Measurements from ENCODE around the gene EFCAB9. TPM values are rescaled to one million over a fixed set of nuclear protein-coding genes. Genes with fewer than 3 reads are reported as not detected.

Gene EFCAB9
- total and polyA plus RNA-seq, 2 of the 13 experiments (the other 11 are each of a cell fraction or from before 2014, with no cell fraction given), result not detected

DNA sequence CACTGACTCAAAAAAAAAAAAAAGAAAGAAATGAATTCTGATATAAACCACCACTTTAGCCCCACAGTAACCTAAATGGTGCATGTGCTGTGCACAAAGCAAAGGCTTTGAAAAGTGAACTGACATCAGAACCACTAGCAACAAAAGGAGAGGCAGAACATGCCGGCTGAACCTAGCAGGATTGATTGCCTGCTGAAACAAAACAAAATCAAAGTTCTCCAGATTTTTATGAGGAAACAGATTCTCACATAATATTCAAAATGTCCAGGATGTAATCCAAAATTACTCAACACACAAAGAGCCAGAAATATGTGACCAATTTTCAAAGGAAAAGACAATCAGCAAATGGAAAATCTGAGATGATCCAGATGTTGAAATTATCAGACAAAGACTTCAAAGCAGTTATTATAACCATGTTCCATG is 51.7 kb downstream of the EFCAB9 start:
- peaks cover 10% of the 10 kb centered on the region; the same call in 1 of the 2 replicates for H3K4me1 ChIP-seq (ENCODE audit: insufficient read depth, low read length)
- ATAC-seq, result no peak

More for the DNA sequence above, 51.7 kb downstream of the EFCAB9 start:
- peaks cover 59% of the 10 kb centered on the region for H3K79me2 ChIP-seq (ENCODE audit: insufficient read depth, low read length)
- no peak for FAIRE-seq
- ChIA-PET POLR2A (no interaction called here), CTCF (ENCODE audit: low intra/inter-chr PET ratio, low total read pairs) (no interaction called here)
- no peaks in the 10 kb centered on the region for H3K27me3 ChIP-seq (ENCODE audit: control insufficient read depth in 1 of 2, insufficient read depth in 2 of 2, low read length in 2 of 2)
- H3K4me2 ChIP-seq (ENCODE audit: low read depth, low read length), result no peak overlapping the region
- BruUV-seq (replicated peaks), result no TSS peak
- DNase-seq (ENCODE audit: low spot score), result no peak
- intact Hi-C loops (cut with micrococcal nuclease; ENCODE audit: unreplicated experiment), result no loop called here
- H3K9ac ChIP-seq (ENCODE audit: insufficient read depth, low read depth, low read length), result no peak overlapping the region
- 100% methylated on average over 1 of the region's 1 CpG for WGBS (ENCODE audit: low lambda C conversion rate)
- H3K36me3 ChIP-seq (replicated peaks in 1 of 2; ENCODE audit: control insufficient read depth in 1 of 2, insufficient read depth in 2 of 2, low read length in 2 of 2), result peaks cover 0 to 5% of the 10 kb centered on the region in 2 experiments; a peak in 1 of 5 replicates
- no peaks in the 10 kb centered on the region for H4K20me1 ChIP-seq (ENCODE audit: insufficient read depth, low read length)
- no peak overlapping the region for H2AFZ ChIP-seq (ENCODE audit: low read length)
- no peak for TF ChIP-seq CAMTA2 (CRISPR knock-in tag; IDR thresholded peaks at IDR 0.05; ENCODE audit: borderline replicate concordance)
- no peak for TF ChIP-seq TBX3 (IDR thresholded peaks at IDR 0.05; ENCODE audit: borderline replicate concordance)
- no peak for TF ChIP-seq ZNF652 (CRISPR knock-in tag; IDR thresholded peaks at IDR 0.05; ENCODE audit: borderline replicate concordance, low read depth)
- TF ChIP-seq, protein P1, sequence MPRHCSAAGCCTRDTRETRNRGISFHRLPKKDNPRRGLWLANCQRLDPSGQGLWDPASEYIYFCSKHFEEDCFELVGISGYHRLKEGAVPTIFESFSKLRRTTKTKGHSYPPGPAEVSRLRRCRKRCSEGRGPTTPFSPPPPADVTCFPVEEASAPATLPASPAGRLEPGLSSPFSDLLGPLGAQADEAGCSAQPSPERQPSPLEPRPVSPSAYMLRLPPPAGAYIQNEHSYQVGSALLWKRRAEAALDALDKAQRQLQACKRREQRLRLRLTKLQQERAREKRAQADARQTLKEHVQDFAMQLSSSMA (CRISPR knock-in tag; IDR thresholded peaks at IDR 0.05), result no peak
- no peak for TF ChIP-seq SIX1 (CRISPR knock-in tag; IDR thresholded peaks at IDR 0.05; ENCODE audit: borderline replicate concordance)
- TF ChIP-seq, protein P2, sequence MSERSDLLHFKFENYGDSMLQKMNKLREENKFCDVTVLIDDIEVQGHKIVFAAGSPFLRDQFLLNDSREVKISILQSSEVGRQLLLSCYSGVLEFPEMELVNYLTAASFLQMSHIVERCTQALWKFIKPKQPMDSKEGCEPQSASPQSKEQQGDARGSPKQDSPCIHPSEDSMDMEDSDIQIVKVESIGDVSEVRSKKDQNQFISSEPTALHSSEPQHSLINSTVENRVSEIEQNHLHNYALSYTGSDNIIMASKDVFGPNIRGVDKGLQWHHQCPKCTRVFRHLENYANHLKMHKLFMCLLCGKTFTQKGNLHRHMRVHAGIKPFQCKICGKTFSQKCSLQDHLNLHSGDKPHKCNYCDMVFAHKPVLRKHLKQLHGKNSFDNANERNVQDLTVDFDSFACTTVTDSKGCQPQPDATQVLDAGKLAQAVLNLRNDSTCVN (CRISPR knock-in tag; IDR thresholded peaks at IDR 0.05; ENCODE audit: borderline replicate concordance), result no peak
- TF ChIP-seq, protein P3, sequence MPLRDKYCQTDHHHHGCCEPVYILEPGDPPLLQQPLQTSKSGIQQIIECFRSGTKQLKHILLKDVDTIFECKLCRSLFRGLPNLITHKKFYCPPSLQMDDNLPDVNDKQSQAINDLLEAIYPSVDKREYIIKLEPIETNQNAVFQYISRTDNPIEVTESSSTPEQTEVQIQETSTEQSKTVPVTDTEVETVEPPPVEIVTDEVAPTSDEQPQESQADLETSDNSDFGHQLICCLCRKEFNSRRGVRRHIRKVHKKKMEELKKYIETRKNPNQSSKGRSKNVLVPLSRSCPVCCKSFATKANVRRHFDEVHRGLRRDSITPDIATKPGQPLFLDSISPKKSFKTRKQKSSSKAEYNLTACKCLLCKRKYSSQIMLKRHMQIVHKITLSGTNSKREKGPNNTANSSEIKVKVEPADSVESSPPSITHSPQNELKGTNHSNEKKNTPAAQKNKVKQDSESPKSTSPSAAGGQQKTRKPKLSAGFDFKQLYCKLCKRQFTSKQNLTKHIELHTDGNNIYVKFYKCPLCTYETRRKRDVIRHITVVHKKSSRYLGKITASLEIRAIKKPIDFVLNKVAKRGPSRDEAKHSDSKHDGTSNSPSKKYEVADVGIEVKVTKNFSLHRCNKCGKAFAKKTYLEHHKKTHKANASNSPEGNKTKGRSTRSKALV (CRISPR knock-in tag; IDR thresholded peaks at IDR 0.05), result no peak
- TF ChIP-seq ELF4 (CRISPR knock-in tag; IDR thresholded peaks at IDR 0.05; ENCODE audit: borderline replicate concordance), result no peak
- TF ChIP-seq DNMT1 (CRISPR knock-in tag; IDR thresholded peaks at IDR 0.05), result no peak
- no peak for TF ChIP-seq MEF2D (CRISPR knock-in tag; IDR thresholded peaks at IDR 0.05)
- TF ChIP-seq, protein P4, sequence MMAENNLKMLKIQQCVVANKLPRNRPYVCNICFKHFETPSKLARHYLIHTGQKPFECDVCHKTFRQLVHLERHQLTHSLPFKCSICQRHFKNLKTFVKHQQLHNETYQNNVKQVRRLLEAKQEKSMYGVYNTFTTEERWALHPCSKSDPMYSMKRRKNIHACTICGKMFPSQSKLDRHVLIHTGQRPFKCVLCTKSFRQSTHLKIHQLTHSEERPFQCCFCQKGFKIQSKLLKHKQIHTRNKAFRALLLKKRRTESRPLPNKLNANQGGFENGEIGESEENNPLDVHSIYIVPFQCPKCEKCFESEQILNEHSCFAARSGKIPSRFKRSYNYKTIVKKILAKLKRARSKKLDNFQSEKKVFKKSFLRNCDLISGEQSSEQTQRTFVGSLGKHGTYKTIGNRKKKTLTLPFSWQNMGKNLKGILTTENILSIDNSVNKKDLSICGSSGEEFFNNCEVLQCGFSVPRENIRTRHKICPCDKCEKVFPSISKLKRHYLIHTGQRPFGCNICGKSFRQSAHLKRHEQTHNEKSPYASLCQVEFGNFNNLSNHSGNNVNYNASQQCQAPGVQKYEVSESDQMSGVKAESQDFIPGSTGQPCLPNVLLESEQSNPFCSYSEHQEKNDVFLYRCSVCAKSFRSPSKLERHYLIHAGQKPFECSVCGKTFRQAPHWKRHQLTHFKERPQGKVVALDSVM (CRISPR knock-in tag; IDR thresholded peaks at IDR 0.05), result no peak
- TF ChIP-seq ATRX (CRISPR knock-in tag; IDR thresholded peaks at IDR 0.05; ENCODE audit: borderline replicate concordance), result no peak
- TF ChIP-seq, protein P5, sequence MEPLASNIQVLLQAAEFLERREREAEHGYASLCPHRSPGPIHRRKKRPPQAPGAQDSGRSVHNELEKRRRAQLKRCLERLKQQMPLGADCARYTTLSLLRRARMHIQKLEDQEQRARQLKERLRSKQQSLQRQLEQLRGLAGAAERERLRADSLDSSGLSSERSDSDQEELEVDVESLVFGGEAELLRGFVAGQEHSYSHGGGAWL (CRISPR knock-in tag; IDR thresholded peaks at IDR 0.05), result no peak
- H3K4me3 ChIP-seq (replicated peaks in 1 of 3; ENCODE audit: insufficient read depth in 1 of 3, low read depth in 2 of 3, low read length in 3 of 3), result no peak overlapping the region
- no peaks in the 10 kb centered on the region for H3K9me3 ChIP-seq (ENCODE audit: low read length)
- peak overlapping the region; percentile 30 for H3K27ac ChIP-seq (ENCODE audit: extremely low read length, insufficient read depth, low read length)
- in situ Hi-C loops (cut with HindIII; ENCODE audit: extremely low pct_ligation_motif_present, low pct_unique_long_range_greater_than_20kb), result no loop called here
